PFSK-1 (cell line): Measurements from ENCODE around the gene EPHA6.

Experiments
- POLR2AphosphoS5 ChIP-seq: IDR thresholded peaks from 2 replicates; pipeline ENCODE4 v1.6.1; 2012; ENCODE audit warnings: low read depth, mild to moderate bottlenecking, control low read depth, low read length, moderate library complexity
- TAF1 ChIP-seq: IDR thresholded peaks from 2 replicates; pipeline ENCODE4 v1.6.1; 2012; ENCODE audit warnings: low read length, control low read depth, borderline replicate concordance; ENCODE audit not compliant: insufficient read depth

DNA sequence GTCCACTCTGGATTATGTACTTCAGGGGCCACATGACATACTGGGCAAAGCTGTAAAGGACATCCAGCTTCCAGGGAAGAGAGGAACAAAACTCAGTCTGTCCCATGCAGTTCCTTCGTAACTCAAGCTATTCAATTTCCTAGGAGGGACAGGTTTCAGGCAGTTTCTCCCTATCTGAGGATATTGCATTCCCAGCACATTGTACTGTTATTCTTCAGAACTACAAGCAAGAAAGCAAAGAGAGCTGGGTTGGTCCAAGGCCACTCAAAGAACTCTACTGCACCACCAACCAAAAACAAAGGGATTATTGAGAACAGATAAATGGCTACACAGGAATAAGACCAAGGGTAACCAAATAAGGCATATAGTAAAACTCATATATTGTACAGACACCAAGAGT is 832.5 kb downstream of the EPHA6 start:
- TF ChIP-seq TAF1 = no peak
- TF ChIP-seq POLR2AphosphoS5 = no peak
